Astrocyte (in vitro differentiated cells and primary cell): ENCODE measurements around the gene EPHB2. TPM values are rescaled to one million over a fixed set of nuclear protein-coding genes. Genes with fewer than 3 reads are reported as not detected.

Experiments
- DNase-seq: peaks from one replicate; pipeline ENCODE4 v3.0.0-alpha.2; 2010; ENCODE audit warnings: low read depth
- FAIRE-seq: peaks from 2 replicates; lab custom pipeline; 2011; peaks lifted over from hg19 to GRCh38; lab: Jason Lieb, UNC
- H2AFZ ChIP-seq: 2 replicates; pipeline ENCODE4 v1.6.0; 2012; ENCODE audit warnings: low read depth, low read length, inconsistent platforms
- H3K27ac ChIP-seq: 2 replicates; pipeline ENCODE4 v1.5.1; 2011; ENCODE audit warnings: low read depth, low read length, inconsistent platforms
- H3K27me3 ChIP-seq: 2 replicates; pipeline ENCODE4 v1.6.0; 2011; ENCODE audit warnings: low read length, inconsistent platforms; ENCODE audit not compliant: insufficient read depth
- H3K36me3 ChIP-seq: 2 replicates; pipeline ENCODE4 v1.5.1; 2011; ENCODE audit warnings: low read length, inconsistent platforms; ENCODE audit not compliant: insufficient read depth
- H3K4me1 ChIP-seq: 2 replicates; pipeline ENCODE4 v1.5.1; 2011; ENCODE audit warnings: low read length, inconsistent platforms; ENCODE audit not compliant: insufficient read depth
- H3K4me2 ChIP-seq: 2 replicates; pipeline ENCODE4 v1.6.0; 2012; ENCODE audit warnings: low read length, inconsistent platforms
- H3K4me3 ChIP-seq: 2 replicates; pipeline ENCODE4 v1.5.1; 2011; ENCODE audit warnings: low read depth, mild to moderate bottlenecking, low read length, inconsistent platforms; ENCODE audit not compliant: insufficient read depth
- H3K79me2 ChIP-seq: 2 replicates; pipeline ENCODE4 v1.6.0; 2012; ENCODE audit warnings: mild to moderate bottlenecking, low read length, inconsistent platforms; ENCODE audit not compliant: insufficient read depth
- H3K9ac ChIP-seq: 2 replicates; pipeline ENCODE4 v1.6.0; 2012; ENCODE audit warnings: mild to moderate bottlenecking, low read length, inconsistent platforms
- H3K9me3 ChIP-seq: 2 replicates; pipeline ENCODE4 v1.5.1; 2012; ENCODE audit warnings: low read depth, mild to moderate bottlenecking, low read length, inconsistent platforms; ENCODE audit not compliant: insufficient read depth
- H4K20me1 ChIP-seq: 2 replicates; pipeline ENCODE4 v1.6.0; 2012; ENCODE audit warnings: low read length, inconsistent platforms; ENCODE audit not compliant: insufficient read depth
- H3K27ac Mint-ChIP-seq: one replicate; pipeline ENCODE4 v1.8.0; 2021; ENCODE audit warnings: mild to moderate bottlenecking, mixed read lengths; ENCODE audit not compliant: unreplicated experiment
- H3K27me3 Mint-ChIP-seq: one replicate; pipeline ENCODE4 v1.8.0; 2021; ENCODE audit warnings: low read depth, mixed read lengths; ENCODE audit not compliant: unreplicated experiment
- H3K36me3 Mint-ChIP-seq: one replicate; pipeline ENCODE4 v1.8.0; 2021; ENCODE audit warnings: low read depth, mixed read lengths; ENCODE audit not compliant: unreplicated experiment
- H3K4me1 Mint-ChIP-seq: one replicate; pipeline ENCODE4 v1.8.0; 2021; ENCODE audit warnings: low read depth, mixed read lengths; ENCODE audit not compliant: unreplicated experiment
- H3K4me3 Mint-ChIP-seq: one replicate; pipeline ENCODE4 v1.8.0; 2021; ENCODE audit warnings: mild to moderate bottlenecking, moderate library complexity, mixed read lengths; ENCODE audit not compliant: unreplicated experiment
- H3K9me3 Mint-ChIP-seq: one replicate; pipeline ENCODE4 v1.8.0; 2021; ENCODE audit warnings: mild to moderate bottlenecking, mixed read lengths; ENCODE audit not compliant: unreplicated experiment
- EZH2 ChIP-seq: IDR thresholded peaks from 2 replicates; pipeline ENCODE4 v1.6.1; 2012; ENCODE audit warnings: mild to moderate bottlenecking, low read length, inconsistent platforms; ENCODE audit not compliant: insufficient read depth
- total RNA-seq: library from RNA; stranded (reverse); gene quantifications from 2 replicates; pipeline ENCODE4 v1.2.1, GENCODE V29; 2021
- TF ChIP-seq, protein P1 (sequence below): IDR thresholded peaks from 2 replicates; pipeline ENCODE4 v1.5.1; 2011; ENCODE audit warnings: low read depth, mild to moderate bottlenecking, inconsistent platforms, low read length, moderate library complexity; ENCODE audit not compliant: insufficient read depth

The EPHB2 gene
- total RNA-seq, 1 donor from 2014 or later = 8.4 TPM

DNA sequence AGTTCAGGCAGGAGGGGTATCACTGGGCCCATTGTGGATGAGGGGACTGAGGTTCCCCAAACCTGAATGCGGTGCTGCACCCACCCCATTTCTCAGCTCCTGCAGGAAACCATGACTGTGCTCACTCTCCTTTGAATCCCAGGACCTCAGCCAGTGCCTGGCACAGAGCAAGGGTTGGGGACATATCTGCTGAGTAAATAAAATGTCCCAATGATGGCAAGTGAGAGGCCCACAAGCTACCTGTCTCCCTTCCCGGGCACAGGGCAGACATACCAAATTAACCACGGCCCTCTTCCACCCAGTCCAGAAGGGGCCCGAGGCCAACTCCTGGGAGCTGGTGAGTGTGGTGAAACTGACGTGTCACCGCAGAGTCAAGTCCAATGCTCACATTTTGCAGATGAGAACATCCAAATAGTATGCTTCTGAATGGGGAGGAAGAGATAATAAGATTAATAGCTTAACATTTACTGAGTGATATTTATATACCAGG lies 97.6 kb downstream of the EPHB2 start:
- DNase-seq = peak; percentile 92
- Histone ChIP-seq H3K27ac (peak overlapping the region; percentile 79), H2AFZ (no peak overlapping the region), H3K4me1 (peaks cover 20% of the 10 kb centered on the region), H3K9me3 (no peaks in the 10 kb centered on the region), H3K36me3 (no peaks in the 10 kb centered on the region), H3K4me3 (no peak overlapping the region), H4K20me1 (peaks cover 26% of the 10 kb centered on the region), H3K27me3 (no peaks in the 10 kb centered on the region), H3K79me2 (peaks cover 7% of the 10 kb centered on the region), H3K4me2 (peak overlapping the region; percentile 44), H3K9ac (peak overlapping the region; percentile 32)
- TF ChIP-seq, protein P1, sequence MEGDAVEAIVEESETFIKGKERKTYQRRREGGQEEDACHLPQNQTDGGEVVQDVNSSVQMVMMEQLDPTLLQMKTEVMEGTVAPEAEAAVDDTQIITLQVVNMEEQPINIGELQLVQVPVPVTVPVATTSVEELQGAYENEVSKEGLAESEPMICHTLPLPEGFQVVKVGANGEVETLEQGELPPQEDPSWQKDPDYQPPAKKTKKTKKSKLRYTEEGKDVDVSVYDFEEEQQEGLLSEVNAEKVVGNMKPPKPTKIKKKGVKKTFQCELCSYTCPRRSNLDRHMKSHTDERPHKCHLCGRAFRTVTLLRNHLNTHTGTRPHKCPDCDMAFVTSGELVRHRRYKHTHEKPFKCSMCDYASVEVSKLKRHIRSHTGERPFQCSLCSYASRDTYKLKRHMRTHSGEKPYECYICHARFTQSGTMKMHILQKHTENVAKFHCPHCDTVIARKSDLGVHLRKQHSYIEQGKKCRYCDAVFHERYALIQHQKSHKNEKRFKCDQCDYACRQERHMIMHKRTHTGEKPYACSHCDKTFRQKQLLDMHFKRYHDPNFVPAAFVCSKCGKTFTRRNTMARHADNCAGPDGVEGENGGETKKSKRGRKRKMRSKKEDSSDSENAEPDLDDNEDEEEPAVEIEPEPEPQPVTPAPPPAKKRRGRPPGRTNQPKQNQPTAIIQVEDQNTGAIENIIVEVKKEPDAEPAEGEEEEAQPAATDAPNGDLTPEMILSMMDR = no peak
- no peak for TF ChIP-seq EZH2
- Mint-ChIP-seq H3K9me3 (no peaks in the 10 kb centered on the region), H3K4me3 (no peak overlapping the region), H3K27me3 (peaks cover 21% of the 10 kb centered on the region), H3K36me3 (peaks cover 1% of the 10 kb centered on the region), H3K4me1 (peaks cover 13% of the 10 kb centered on the region), H3K27ac (no peak overlapping the region)
- FAIRE-seq = peak; percentile 74

DNA sequence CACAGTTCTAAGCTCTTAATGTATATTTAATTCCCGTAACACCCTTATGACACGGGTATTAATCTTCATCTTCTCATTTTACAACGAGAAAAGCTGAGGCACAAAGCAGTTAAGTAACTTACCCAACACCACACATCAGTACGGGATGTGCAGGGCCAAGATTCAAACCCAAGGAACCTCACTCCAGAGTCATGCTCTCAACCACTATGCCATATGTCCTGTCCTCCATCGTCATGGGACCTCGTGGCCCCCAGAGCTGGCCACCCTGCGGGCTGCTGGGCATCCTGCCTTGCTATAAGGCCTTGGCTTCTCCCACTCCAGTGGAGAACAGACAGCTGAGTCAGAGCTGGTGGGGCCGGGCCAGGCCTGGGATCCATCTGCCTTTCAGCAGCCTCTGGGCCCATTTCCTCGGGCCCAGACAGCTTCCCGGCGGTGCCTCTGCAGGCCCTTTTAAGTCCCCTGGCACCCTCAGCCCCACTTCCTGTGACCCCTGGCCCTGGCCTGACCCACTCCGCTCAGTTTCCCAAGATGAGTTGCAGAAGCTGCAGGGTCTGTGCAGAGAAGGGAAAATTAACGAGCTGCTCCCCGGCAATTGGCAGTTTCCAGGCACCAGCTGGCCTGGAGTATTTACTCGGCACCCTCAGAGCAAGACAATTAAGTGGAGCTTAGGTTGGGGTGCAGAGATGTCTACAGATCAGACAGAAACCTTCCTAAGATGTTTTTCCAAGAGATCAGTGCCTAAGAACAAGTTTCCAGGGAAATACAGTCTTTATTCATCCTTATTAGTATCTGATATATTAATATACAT lies 98.2 kb downstream of the EPHB2 start:
- Histone ChIP-seq H4K20me1 (peaks cover 25% of the 10 kb centered on the region), H3K4me2 (peak overlapping the region; percentile 44), H3K9me3 (no peaks in the 10 kb centered on the region), H3K36me3 (no peaks in the 10 kb centered on the region), H3K4me1 (peaks cover 20% of the 10 kb centered on the region), H3K27me3 (no peaks in the 10 kb centered on the region), H3K27ac (peak overlapping the region; percentile 79), H3K9ac (peak overlapping the region; percentile 32), H3K4me3 (no peak overlapping the region), H3K79me2 (peaks cover 6% of the 10 kb centered on the region), H2AFZ (no peak overlapping the region)
- DNase-seq = peak; percentile 91
- peaks cover 21% of the 10 kb centered on the region for H3K27me3 Mint-ChIP-seq
- no peak overlapping the region for H3K4me3 Mint-ChIP-seq
- TF ChIP-seq, protein P1 = no peak
- no peak for TF ChIP-seq EZH2
- H3K27ac Mint-ChIP-seq = no peak overlapping the region
- peaks cover 1% of the 10 kb centered on the region for H3K36me3 Mint-ChIP-seq
- H3K4me1 Mint-ChIP-seq = peaks cover 12% of the 10 kb centered on the region
- FAIRE-seq = no peak
- H3K9me3 Mint-ChIP-seq = no peaks in the 10 kb centered on the region

DNA sequence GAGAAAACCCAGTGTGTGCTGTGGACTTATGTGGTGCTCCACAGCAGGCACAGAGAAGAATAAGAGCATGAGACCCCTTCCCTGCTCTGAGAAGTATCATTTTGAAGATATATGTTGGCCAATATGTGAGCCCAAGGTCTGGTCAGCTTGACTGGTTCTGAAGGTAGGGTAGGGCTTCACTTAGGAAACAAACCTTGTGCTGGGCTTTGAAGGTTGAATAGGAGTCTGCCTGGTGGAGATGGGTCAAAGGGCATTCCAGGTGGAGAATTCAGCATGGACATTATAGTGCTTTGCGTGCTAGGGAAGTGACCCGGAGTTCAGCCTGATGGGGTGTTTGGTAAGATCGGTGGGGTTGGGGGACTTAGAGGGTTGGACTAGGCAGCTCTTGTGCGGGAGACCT lies 99.1 kb downstream of the EPHB2 start:
- Histone ChIP-seq H3K4me3 (no peak overlapping the region), H3K27ac (no peak overlapping the region), H2AFZ (no peak overlapping the region), H3K4me2 (no peak overlapping the region), H3K79me2 (peaks cover 3% of the 10 kb centered on the region), H3K27me3 (no peaks in the 10 kb centered on the region), H3K9ac (no peak overlapping the region), H3K36me3 (no peaks in the 10 kb centered on the region), H4K20me1 (peaks cover 27% of the 10 kb centered on the region), H3K4me1 (peaks cover 16% of the 10 kb centered on the region), H3K9me3 (no peaks in the 10 kb centered on the region)
- FAIRE-seq (no peak), DNase-seq (no peak)
- Mint-ChIP-seq H3K27me3 (peaks cover 19% of the 10 kb centered on the region), H3K4me1 (peaks cover 7% of the 10 kb centered on the region), H3K36me3 (peaks cover 1% of the 10 kb centered on the region), H3K4me3 (no peak overlapping the region), H3K27ac (no peak overlapping the region), H3K9me3 (no peaks in the 10 kb centered on the region)
- no peak for TF ChIP-seq EZH2
- TF ChIP-seq, protein P1 = no peak
